Upper lobe of left lung (tissue), 6 donors: ENCODE measurements around the gene QRFP. TPM values are rescaled to one million over a fixed set of nuclear protein-coding genes. Genes with fewer than 3 reads are reported as not detected.
"Not testable (repeated sequence)": the region's sequence is repeated elsewhere in the genome, so short reads cannot be mapped to it uniquely, and the experiment has no call there.

Experiments
- ATAC-seq, 2 donors: fragments of 200-7000 bp; cut with Tn5 transposase; one replicate each; pipeline ENCODE4 v1.9.1; 2022; ENCODE audit warnings: mild to moderate bottlenecking in 2 of 2, moderate library complexity in 2 of 2; ENCODE audit not compliant: low FRiP score in 2 of 2
- DNase-seq, 2 donors: peaks; one replicate each; pipeline ENCODE4 v3.0.0-alpha.2; 2019 to 2020
- H3K27ac ChIP-seq, 4 donors: fragments of 200-600 bp; sonication (generic); one replicate each; pipeline ENCODE4 v1.5.1; 2016 to 2019
- H3K27me3 ChIP-seq, 4 donors: fragments of 200-600 bp; sonication (generic); one replicate each; pipeline ENCODE4 v1.5.1; 2017 to 2019
- H3K36me3 ChIP-seq, 4 donors: fragments of 200-600 bp; sonication (generic); one replicate each; pipeline ENCODE4 v1.5.1; 2016 to 2019
- H3K4me1 ChIP-seq, 4 donors: fragments of 200-600 bp; sonication (generic); one replicate each; pipeline ENCODE4 v1.5.1; 2018 to 2019
- H3K4me3 ChIP-seq, 4 donors: fragments of 200-600 bp; sonication (generic); one replicate each; pipeline ENCODE4 v1.5.1; 2017 to 2019; ENCODE audit warnings: mild to moderate bottlenecking in 2 of 4, moderate library complexity in 1 of 4
- H3K9me3 ChIP-seq, 4 donors: fragments of 200-600 bp; sonication (generic); one replicate each; pipeline ENCODE4 v1.5.1; 2018 to 2019
- EP300 ChIP-seq, 4 donors: sonication (generic); formaldehyde crosslinking; IDR thresholded peaks; one replicate each; pipeline ENCODE4 v1.5.1; 2017; ENCODE audit warnings: antibody characterized with exemption in 4 of 4, control low read depth in 2 of 4
- POLR2A ChIP-seq, 4 donors: fragments of 450-650 bp; IDR thresholded peaks; one replicate each; pipeline ENCODE4 v1.5.1; 2016 to 2017; ENCODE audit warnings: antibody characterized with exemption in 4 of 4, mild to moderate bottlenecking in 2 of 4
- POLR2AphosphoS5 ChIP-seq, 2 donors: sonication (generic); formaldehyde crosslinking; IDR thresholded peaks; one replicate each; pipeline ENCODE4 v1.5.1; 2017; ENCODE audit warnings: antibody characterized with exemption in 2 of 2
- WGBS, 2 donors: methylation state at CpG; one replicate each; pipeline ENCODE4 v1.1.5; 2017 to 2018; 5-methylcytosine and 5-hydroxymethylcytosine counted together
- total RNA-seq, 6 donors: library from RNA; depleted of rRNA in 4 of 6; stranded (reverse); fragments of >200 nt in 4 of 6; gene quantifications; one replicate each; pipeline versions ENCODE4 v1.1.0 to v1.2.1, GENCODE V29; 2016 to 2021
- TF ChIP-seq, protein P1 (sequence below), 6 experiments: fragments of 450-650 bp in 4 of 6; fragments of 200-600 bp in 2 of 6; sonication (generic) in 2 of 6; IDR thresholded peaks; one replicate each; pipeline ENCODE4 v1.5.1; 2016 to 2019; ENCODE audit warnings: antibody characterized with exemption in 6 of 6
- donor health status: DM: no; HTN: no; CAD: no; lungs with moderate emphysema.
- donor health status: DM: no; HTN: yes; CAD: no; lungs with severe emphysema.

QRFP gene
- total RNA-seq, 6 donors from 2014 or later: not detected

DNA sequence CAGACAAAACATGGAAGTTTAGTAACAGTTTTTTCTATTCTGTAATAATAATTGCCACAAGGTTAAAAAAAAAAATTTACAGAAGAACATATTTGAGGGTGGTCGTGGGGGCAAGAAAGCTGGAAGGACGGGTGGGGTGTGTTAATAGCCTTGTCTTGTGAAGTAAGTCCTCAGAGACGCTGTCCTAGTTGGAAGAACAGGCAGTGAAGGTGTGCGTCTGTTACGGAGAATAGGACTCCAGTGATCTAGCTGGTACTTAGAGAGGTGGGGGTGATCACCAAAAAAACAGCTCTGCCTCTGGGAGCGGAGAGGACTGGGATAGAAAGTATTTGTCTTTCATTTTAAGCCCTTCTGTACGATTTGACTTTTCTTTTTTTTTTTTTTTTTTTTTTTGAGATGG is 43.8 kb downstream of the QRFP start:
- ATAC-seq: no peak
- 85 to 90% methylated on average over 7 of the region's 7 CpGs for WGBS, 2 donors
- peaks cover 11 to 37% (median 18%) of the 10 kb centered on the region in 4 donors for H3K36me3 ChIP-seq
- no peak overlapping the region for H3K4me3 ChIP-seq
- no peak overlapping the region for H3K27ac ChIP-seq
- DNase-seq: no peak
- peaks cover 2 to 10% (median 7%) of the 10 kb centered on the region in 4 donors for H3K4me1 ChIP-seq
- TF ChIP-seq POLR2AphosphoS5 (IDR thresholded peaks at IDR 0.05) (no peak), EP300 (IDR thresholded peaks at IDR 0.05) (no peak)
- TF ChIP-seq, protein P1, sequence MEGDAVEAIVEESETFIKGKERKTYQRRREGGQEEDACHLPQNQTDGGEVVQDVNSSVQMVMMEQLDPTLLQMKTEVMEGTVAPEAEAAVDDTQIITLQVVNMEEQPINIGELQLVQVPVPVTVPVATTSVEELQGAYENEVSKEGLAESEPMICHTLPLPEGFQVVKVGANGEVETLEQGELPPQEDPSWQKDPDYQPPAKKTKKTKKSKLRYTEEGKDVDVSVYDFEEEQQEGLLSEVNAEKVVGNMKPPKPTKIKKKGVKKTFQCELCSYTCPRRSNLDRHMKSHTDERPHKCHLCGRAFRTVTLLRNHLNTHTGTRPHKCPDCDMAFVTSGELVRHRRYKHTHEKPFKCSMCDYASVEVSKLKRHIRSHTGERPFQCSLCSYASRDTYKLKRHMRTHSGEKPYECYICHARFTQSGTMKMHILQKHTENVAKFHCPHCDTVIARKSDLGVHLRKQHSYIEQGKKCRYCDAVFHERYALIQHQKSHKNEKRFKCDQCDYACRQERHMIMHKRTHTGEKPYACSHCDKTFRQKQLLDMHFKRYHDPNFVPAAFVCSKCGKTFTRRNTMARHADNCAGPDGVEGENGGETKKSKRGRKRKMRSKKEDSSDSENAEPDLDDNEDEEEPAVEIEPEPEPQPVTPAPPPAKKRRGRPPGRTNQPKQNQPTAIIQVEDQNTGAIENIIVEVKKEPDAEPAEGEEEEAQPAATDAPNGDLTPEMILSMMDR (IDR thresholded peaks at IDR 0.05): no peak
- H3K27me3 ChIP-seq: no peaks in the 10 kb centered on the region
- no peaks in the 10 kb centered on the region for H3K9me3 ChIP-seq

DNA sequence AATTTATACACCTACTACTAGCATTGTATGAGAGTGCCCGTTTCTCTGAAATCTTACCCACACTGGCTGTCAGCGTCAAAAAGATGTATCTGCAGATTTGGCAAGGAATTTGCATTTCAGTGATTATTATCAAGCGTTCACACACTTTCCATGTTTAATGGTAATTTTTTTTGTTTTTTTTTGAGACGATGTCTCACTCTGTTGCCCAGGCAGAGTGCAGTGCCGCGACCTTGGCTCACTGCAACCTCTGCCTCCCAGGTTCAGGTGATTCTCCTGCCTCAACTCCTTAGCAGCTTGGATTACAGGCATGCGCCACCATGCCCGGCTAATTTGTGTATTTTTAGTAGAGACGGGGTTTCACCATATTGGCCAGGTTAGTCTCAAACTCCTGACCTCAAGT is 47.3 kb downstream of the QRFP start:
- Histone ChIP-seq H3K36me3 (peaks cover 0 to 5% (median 2%) of the 10 kb centered on the region in 4 donors), H3K4me1 (peaks cover 30 to 42% (median 34%) of the 10 kb centered on the region in 4 donors), H3K27me3 (no peaks in the 10 kb centered on the region), H3K27ac (peak overlapping the region in 1 of 4 donors; percentile 51), H3K4me3 (no peak overlapping the region), H3K9me3 (no peaks in the 10 kb centered on the region)
- TF ChIP-seq, protein P1 (IDR thresholded peaks at IDR 0.05): no peak
- TF ChIP-seq EP300 (IDR thresholded peaks at IDR 0.05) (no peak), POLR2AphosphoS5 (IDR thresholded peaks at IDR 0.05) (no peak), POLR2A (IDR thresholded peaks at IDR 0.05) (no peak)
- DNase-seq (no peak), ATAC-seq (no peak)
- WGBS, 2 donors: 86 to 91% methylated on average over 9 of the region's 9 CpGs

DNA sequence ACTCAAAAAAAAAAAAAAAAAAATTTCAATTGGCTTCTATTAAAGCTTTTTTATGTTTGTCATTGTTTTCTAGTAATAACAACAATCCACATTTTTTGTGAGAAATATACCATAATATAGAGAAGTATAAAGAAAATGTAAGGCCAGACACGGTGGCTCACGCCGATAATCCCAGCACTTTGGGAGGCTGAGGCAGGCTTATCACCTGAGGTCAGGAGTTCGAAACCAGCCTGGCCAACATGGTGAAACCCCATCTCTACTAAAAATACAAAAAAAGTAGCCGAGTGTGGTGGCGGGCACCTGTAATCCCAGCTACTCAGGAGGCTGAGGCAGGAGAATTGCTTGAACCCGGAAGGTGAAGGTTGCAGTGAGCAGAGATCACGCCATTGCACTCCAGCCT is 48.1 kb downstream of the QRFP start:
- Histone ChIP-seq H3K27ac (peak overlapping the region; percentile 64 to 86 (median 82)), H3K4me1 (peaks cover 30 to 45% (median 34%) of the 10 kb centered on the region in 4 donors)
- not testable (repeated sequence) for ATAC-seq, H3K27me3 ChIP-seq, DNase-seq, H3K4me3 ChIP-seq, H3K9me3 ChIP-seq, H3K36me3 ChIP-seq
- WGBS, 2 donors: 94 to 97% methylated on average over 8 of the region's 8 CpGs

DNA sequence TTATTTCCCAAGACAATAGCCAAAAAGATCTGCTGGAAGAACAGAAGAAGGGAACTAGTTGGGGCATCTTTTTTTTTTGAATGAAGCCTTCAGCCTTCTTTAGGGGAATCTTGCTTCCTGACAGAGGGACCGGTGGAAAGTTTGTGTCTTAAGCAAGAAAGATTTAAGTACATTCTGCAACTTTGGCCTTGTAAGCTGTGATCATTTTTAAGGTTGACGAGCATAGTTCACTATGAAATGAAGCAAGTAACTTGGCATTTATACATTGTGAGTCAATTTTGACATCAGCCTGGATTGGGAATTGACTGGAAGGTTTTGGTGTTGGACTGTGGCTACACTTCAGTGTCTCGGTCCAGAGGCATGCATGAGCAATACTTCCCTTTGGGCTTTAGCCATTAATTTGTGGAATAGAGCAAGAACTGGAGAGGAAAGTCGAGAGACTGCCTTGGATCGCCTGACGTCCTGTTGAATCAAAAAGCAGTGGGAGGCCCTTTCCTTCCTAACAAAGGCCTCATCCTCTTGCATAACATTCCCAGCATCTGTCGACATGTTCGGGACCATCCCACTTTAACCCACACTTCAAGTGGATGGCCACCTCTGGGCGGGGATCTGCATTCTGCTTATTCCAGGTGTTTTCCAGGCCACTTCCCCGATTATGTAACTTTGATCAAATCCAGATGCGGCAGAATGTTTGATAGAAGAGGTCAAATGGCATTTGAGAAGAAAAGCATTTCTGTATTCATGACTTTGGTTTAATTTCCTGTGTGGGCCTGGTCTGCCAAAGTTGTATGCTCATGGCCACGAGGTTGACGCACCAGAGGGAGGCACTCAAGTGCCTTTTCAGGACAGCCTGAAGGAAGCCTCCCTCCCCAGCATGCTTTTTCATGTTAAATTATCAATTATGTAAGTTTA is 49.0 kb downstream of the QRFP start:
- Histone ChIP-seq H3K36me3 (no peaks in the 10 kb centered on the region), H3K9me3 (no peaks in the 10 kb centered on the region), H3K4me3 (no peak overlapping the region), H3K27ac (peak overlapping the region; percentile 80 to 86 (median 82)), H3K4me1 (peaks cover 30 to 50% (median 38%) of the 10 kb centered on the region in 4 donors), H3K27me3 (no peaks in the 10 kb centered on the region)
- WGBS, 2 donors: 37 to 43% methylated on average over 11 to 13 of the region's 13 CpGs
- DNase-seq: peak in 1 of 2 donors; percentile 55
- peak; percentile 87 to 90 for ATAC-seq
- TF ChIP-seq, protein P1 (IDR thresholded peaks at IDR 0.05): no peak
- TF ChIP-seq EP300 (IDR thresholded peaks at IDR 0.05) (peak in 2 of 4 donors; percentile 2 to 52), POLR2A (IDR thresholded peaks at IDR 0.05) (no peak), POLR2AphosphoS5 (IDR thresholded peaks at IDR 0.05) (peak; percentile 75 to 85)

DNA sequence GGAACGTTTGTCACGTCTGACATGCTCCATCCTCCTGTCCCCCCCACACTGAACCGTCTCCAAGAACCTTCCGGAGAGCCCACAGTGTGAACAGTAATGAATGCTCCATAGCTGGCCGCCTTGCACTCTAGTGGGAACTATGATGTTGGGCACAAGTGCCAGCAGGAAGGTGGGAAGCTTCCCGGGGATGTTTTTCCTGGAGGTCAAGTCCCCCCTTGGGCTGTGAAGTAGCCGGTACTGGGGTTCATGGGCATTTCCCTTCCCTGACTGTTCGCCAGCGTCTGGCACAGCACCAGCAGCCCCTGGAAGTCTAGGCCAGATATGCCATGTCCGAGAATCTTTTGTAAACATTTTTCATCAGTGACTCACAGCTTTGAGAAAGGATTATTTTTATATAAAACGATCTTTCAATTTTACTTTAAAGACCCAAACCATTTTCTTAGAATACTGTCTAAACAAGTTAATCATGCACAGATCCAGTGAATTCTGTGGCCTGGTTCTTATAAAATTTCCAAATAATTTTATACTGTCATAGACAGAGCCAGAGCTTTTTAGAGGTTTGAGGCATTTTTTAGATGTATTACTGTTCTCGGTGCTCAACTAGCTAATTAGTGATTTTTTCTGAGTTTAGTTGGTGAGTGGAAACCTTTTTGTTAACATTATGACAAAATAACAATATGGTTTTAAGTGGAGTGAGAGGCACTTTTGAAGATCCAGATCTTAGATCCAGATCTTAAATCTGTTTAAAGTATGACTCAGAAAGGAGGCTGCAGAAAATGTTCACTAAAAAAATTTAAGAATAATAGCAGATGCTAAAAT is 49.9 kb downstream of the QRFP start:
- no peaks in the 10 kb centered on the region for H3K36me3 ChIP-seq
- no peak overlapping the region for H3K4me3 ChIP-seq
- TF ChIP-seq EP300 (IDR thresholded peaks at IDR 0.05) (no peak), POLR2AphosphoS5 (IDR thresholded peaks at IDR 0.05) (peak in 1 of 2 donors; percentile 17)
- TF ChIP-seq, protein P1 (IDR thresholded peaks at IDR 0.05): no peak
- H3K4me1 ChIP-seq: peaks cover 30 to 54% (median 37%) of the 10 kb centered on the region in 4 donors
- peak; percentile 46 to 53 for ATAC-seq
- H3K27me3 ChIP-seq: no peaks in the 10 kb centered on the region
- peak overlapping the region; percentile 80 to 86 (median 82) for H3K27ac ChIP-seq
- no peak for DNase-seq
- 35 to 57% methylated on average over 10 to 12 of the region's 12 CpGs for WGBS, 2 donors
- no peaks in the 10 kb centered on the region for H3K9me3 ChIP-seq
